ENCODE measurements around the gene SYTL4. TPM values are rescaled to one million over a fixed set of nuclear protein-coding genes. Genes with fewer than 3 reads are reported as not detected.

The SYTL4 gene
- total RNA-seq, 1 experiment from 2014 or later: 0.13 TPM

GRCh38 chrX:100700809-100701208 lies 31.1 kb downstream of the SYTL4 start:
- H3K4me1 Mint-ChIP-seq: no peaks in the 10 kb centered on the region
- no peak overlapping the region for H2BK12ac ChIP-seq (ENCODE audit: insufficient read length, low read depth, low read length)
- H3K4ac ChIP-seq (ENCODE audit: low read depth, low read length): no peak overlapping the region
- TF ChIP-seq, protein P1, sequence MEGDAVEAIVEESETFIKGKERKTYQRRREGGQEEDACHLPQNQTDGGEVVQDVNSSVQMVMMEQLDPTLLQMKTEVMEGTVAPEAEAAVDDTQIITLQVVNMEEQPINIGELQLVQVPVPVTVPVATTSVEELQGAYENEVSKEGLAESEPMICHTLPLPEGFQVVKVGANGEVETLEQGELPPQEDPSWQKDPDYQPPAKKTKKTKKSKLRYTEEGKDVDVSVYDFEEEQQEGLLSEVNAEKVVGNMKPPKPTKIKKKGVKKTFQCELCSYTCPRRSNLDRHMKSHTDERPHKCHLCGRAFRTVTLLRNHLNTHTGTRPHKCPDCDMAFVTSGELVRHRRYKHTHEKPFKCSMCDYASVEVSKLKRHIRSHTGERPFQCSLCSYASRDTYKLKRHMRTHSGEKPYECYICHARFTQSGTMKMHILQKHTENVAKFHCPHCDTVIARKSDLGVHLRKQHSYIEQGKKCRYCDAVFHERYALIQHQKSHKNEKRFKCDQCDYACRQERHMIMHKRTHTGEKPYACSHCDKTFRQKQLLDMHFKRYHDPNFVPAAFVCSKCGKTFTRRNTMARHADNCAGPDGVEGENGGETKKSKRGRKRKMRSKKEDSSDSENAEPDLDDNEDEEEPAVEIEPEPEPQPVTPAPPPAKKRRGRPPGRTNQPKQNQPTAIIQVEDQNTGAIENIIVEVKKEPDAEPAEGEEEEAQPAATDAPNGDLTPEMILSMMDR (conservative IDR thresholded peaks at IDR 0.05): no peak
- H3K23me2 ChIP-seq (ENCODE audit: insufficient read length, low read depth, low read length, poor library complexity, severe bottlenecking): no peaks in the 10 kb centered on the region
- H4K5ac ChIP-seq (ENCODE audit: insufficient read length, low read depth, low read length): no peak overlapping the region
- no peaks in the 10 kb centered on the region for H3K4me1 ChIP-seq (ENCODE audit: insufficient read depth, low read length)
- no peak overlapping the region for H4K8ac ChIP-seq (replicated peaks; ENCODE audit: insufficient read length, low read depth, low read length)
- H3K56ac ChIP-seq (ENCODE audit: insufficient read length, low read depth, low read length): no peak overlapping the region
- H3K79me2 ChIP-seq (ENCODE audit: insufficient read depth, low read length): no peaks in the 10 kb centered on the region
- H2AK5ac ChIP-seq (ENCODE audit: insufficient read length, low read length): no peak overlapping the region
- no peak overlapping the region for H2BK15ac ChIP-seq (ENCODE audit: low read depth, low read length)
- H3K79me1 ChIP-seq (ENCODE audit: insufficient read depth, low read depth, low read length, poor library complexity, severe bottlenecking): no peaks in the 10 kb centered on the region
- H3K9me3 ChIP-seq (ENCODE audit: control insufficient read depth, low read depth, low read length): peaks cover 9% of the 10 kb centered on the region
- no peak overlapping the region for H3T11ph ChIP-seq (ENCODE audit: low read length)
- no peak for DNase-seq
- H3K27me3 ChIP-seq (ENCODE audit: insufficient read depth, low read length): no peaks in the 10 kb centered on the region
- H3K4me3 Mint-ChIP-seq: no peak overlapping the region
- H3K9me3 Mint-ChIP-seq: peaks cover 50 to 69% of the 10 kb centered on the region in 2 experiments
- H3K27me3 Mint-ChIP-seq (ENCODE audit: low read depth): peaks cover 10% of the 10 kb centered on the region
- H2BK20ac ChIP-seq (ENCODE audit: low read depth, low read length, poor library complexity, severe bottlenecking): no peak overlapping the region
- H3K23ac ChIP-seq (ENCODE audit: insufficient read length, low read depth, low read length): no peak overlapping the region
- no peaks in the 10 kb centered on the region for H4K20me1 ChIP-seq (ENCODE audit: control insufficient read depth, insufficient read depth, insufficient read length)
- no peak overlapping the region for H4K91ac ChIP-seq (ENCODE audit: insufficient read length, low read depth, low read length)
- H3K14ac ChIP-seq (ENCODE audit: insufficient read depth, low read length): no peak overlapping the region
- H3K27ac ChIP-seq (ENCODE audit: insufficient read length, low read depth, low read length): no peak overlapping the region
- H3K18ac ChIP-seq (ENCODE audit: insufficient read length, low read depth, low read length): no peak overlapping the region
- no peak overlapping the region for H3K27ac Mint-ChIP-seq
- WGBS (ENCODE audit: extremely low coverage, insufficient read length, low lambda C conversion rate): no CpG with 5 or more reads among the region's 1 CpG
- no peak overlapping the region for H3K4me2 ChIP-seq (ENCODE audit: insufficient read depth, insufficient read length, low read length)
- no peak overlapping the region for H2AFZ ChIP-seq (ENCODE audit: low read length)
- no peak overlapping the region for H2BK5ac ChIP-seq (ENCODE audit: insufficient read length, low read length)
- H3K9ac ChIP-seq (ENCODE audit: extremely low read depth, insufficient read length, low read length): no peak overlapping the region
- no peaks in the 10 kb centered on the region; a peak in 1 of 7 replicates for H3K36me3 Mint-ChIP-seq (ENCODE audit: insufficient read depth in 1 of 3, low read depth in 3 of 3)
- H2BK120ac ChIP-seq (ENCODE audit: low read depth, low read length, poor library complexity, severe bottlenecking): no peak overlapping the region

All from H9 (cell line).